A549 (cell line): ENCODE results near the gene NTHL1. TPM values are rescaled to one million over a fixed set of nuclear protein-coding genes. Genes with fewer than 3 reads are reported as not detected.

Source experiments
- ATAC-seq, 2 experiments: fragments of 200-7000 bp in 1 of 2; fragments of >200 bp in 1 of 2; cut with Nextera tagmentation in 1 of 2; cut with Tn5 transposase in 1 of 2; 3 replicates each; pipeline versions ENCODE4 v1.8.0 to v1.9.1; 2018 to 2020; ENCODE audit warnings: mild to moderate bottlenecking in 1 of 2, moderate library complexity in 1 of 2
- CTCF ChIA-PET: fragments of 300-600 bp; sonication (Branson Sonifier 250); formaldehyde crosslinking; extraction: SDS; loops from one replicate; lab custom pipeline; 2021; ENCODE audit warnings: antibody characterized with exemption, inconsistent platforms; lab: Yijun Ruan, JAX
- POLR2A ChIA-PET: fragments of 350-600 bp; formaldehyde crosslinking; extraction: SDS; loops from one replicate; lab custom pipeline; 2021; ENCODE audit warnings: antibody characterized with exemption, inconsistent platforms; lab: Yijun Ruan, JAX
- DNase-seq, 2 experiments: peaks; one replicate each; pipeline versions ENCODE4 v3.0.0 to v3.0.0-alpha.2; 2011 to 2016; ENCODE audit warnings: low read depth in 1 of 2, low spot score in 1 of 2
- FAIRE-seq: peaks from 2 replicates; lab custom pipeline; 2011; peaks lifted over from hg19 to GRCh38; lab: Jason Lieb, UNC
- H3K27ac ChIP-seq, 2 experiments: fragments of >200 bp; sonication (Bioruptor Twin); formaldehyde crosslinking; 3 replicates each; pipeline ENCODE4 v1.5.1; 2016 to 2017
- H3K4me1 ChIP-seq: fragments of >200 bp; sonication (Bioruptor Twin); formaldehyde crosslinking; 3 replicates; pipeline ENCODE4 v1.6.1; 2016
- H3K4me2 ChIP-seq: fragments of >200 bp; sonication (Bioruptor Twin); formaldehyde crosslinking; 3 replicates; pipeline ENCODE4 v1.6.1; 2016
- H3K4me3 ChIP-seq: fragments of >200 bp; sonication (Bioruptor Twin); formaldehyde crosslinking; 3 replicates; pipeline ENCODE4 v1.5.1; 2016
- H3K9me3 ChIP-seq: fragments of >200 bp; sonication (Bioruptor Twin); formaldehyde crosslinking; 3 replicates; pipeline ENCODE4 v1.6.1; 2016
- BCL3 ChIP-seq: fragments of >200 bp; sonication (Bioruptor Twin); formaldehyde crosslinking; IDR thresholded peaks from 3 replicates; pipeline ENCODE4 v1.6.1; 2016
- BHLHE40 ChIP-seq: IDR thresholded peaks from 2 replicates; pipeline ENCODE4 v1.6.1; 2012; ENCODE audit warnings: low read depth, low read length, inconsistent platforms
- CHD2 ChIP-seq: fragments of 150-350 bp; IDR thresholded peaks from 2 replicates; pipeline ENCODE4 v1.6.1; 2014; ENCODE audit warnings: low read length; ENCODE audit not compliant: partially characterized antibody
- EHMT2 ChIP-seq: fragments of 200-600 bp; sonication (generic); IDR thresholded peaks from 2 replicates; pipeline ENCODE4 v1.6.1; 2016; ENCODE audit warnings: antibody characterized with exemption, low read depth, mild to moderate bottlenecking, moderate library complexity
- ELK1 ChIP-seq: fragments of 150-350 bp; IDR thresholded peaks from 2 replicates; pipeline ENCODE4 v1.6.1; 2014; ENCODE audit warnings: low read depth, mild to moderate bottlenecking, low read length
- FOSL2 ChIP-seq, 2 experiments: fragments of 450-650 bp in 1 of 2; fragments of >200 bp in 1 of 2; sonication (Bioruptor Twin) in 1 of 2; formaldehyde crosslinking; IDR thresholded peaks; 2 replicates each; pipeline versions ENCODE4 v1.5.0 to v1.6.1; 2016 to 2020; ENCODE audit warnings: mild to moderate bottlenecking in 1 of 2, moderate library complexity in 1 of 2
- HEYL ChIP-seq: fragments of 250-450 bp; sonication (Bioruptor Pico); IDR thresholded peaks from 2 replicates; pipeline ENCODE4 v1.8.0; 2021; ENCODE audit warnings: mild to moderate bottlenecking, moderate library complexity
- JUN ChIP-seq, 2 experiments: fragments of >200 bp; sonication (Bioruptor Twin); formaldehyde crosslinking; IDR thresholded peaks; 2 replicates in 1 of 2; 3 replicates in 1 of 2; pipeline ENCODE4 v1.6.1; 2016 to 2017
- JUNB ChIP-seq: fragments of >200 bp; sonication (Bioruptor Twin); formaldehyde crosslinking; IDR thresholded peaks from 2 replicates; pipeline ENCODE4 v1.6.1; 2016
- MAZ ChIP-seq: fragments of 150-350 bp; IDR thresholded peaks from 2 replicates; pipeline ENCODE4 v1.6.1; 2014; ENCODE audit warnings: antibody characterized with exemption, low read depth, low read length, borderline replicate concordance
- MYC ChIP-seq: IDR thresholded peaks from 2 replicates; pipeline ENCODE4 v1.6.1; 2012; ENCODE audit warnings: mild to moderate bottlenecking, inconsistent platforms, low read length, improper control_type of control experiment, borderline replicate concordance
- RCOR1 ChIP-seq: fragments of 150-350 bp; IDR thresholded peaks from 2 replicates; pipeline ENCODE4 v1.6.1; 2014; ENCODE audit warnings: antibody characterized with exemption, low read length, low read depth
- REST ChIP-seq: fragments of 200-600 bp; sonication (generic); IDR thresholded peaks from 2 replicates; pipeline ENCODE4 v1.6.1; 2016; ENCODE audit warnings: antibody characterized with exemption, mild to moderate bottlenecking, moderate library complexity
- RNF2 ChIP-seq: fragments of 200-600 bp; sonication (generic); IDR thresholded peaks from 2 replicates; pipeline ENCODE4 v1.6.1; 2016; ENCODE audit warnings: low read depth, mild to moderate bottlenecking, antibody characterized with exemption, moderate library complexity, borderline replicate concordance
- WGBS: methylation state at CpG from one replicate; pipeline ENCODE4 v1.1.6; 2017; ENCODE audit errors: missing lambda C conversion rate; 5-methylcytosine and 5-hydroxymethylcytosine counted together
- polyA plus RNA-seq, 4 experiments: library from polyadenylated mRNA; depleted of rRNA in 3 of 4; stranded (reverse); fragments of >200 nt; fragmentation: RNase III in 1 of 4; extraction: RNeasy Plus Mini Kit Qiagen cat#74134 plus additional on column Dnase treatment in 1 of 4; gene quantifications; 2 replicates in 3 of 4; 3 replicates in 1 of 4; pipeline ENCODE4 v1.2.3, GENCODE V29; 2011 to 2017

Gene NTHL1
- polyA plus RNA-seq, 2 of the 4 experiments (the other 2 are of a cell fraction), result 28.8 to 42.3 TPM

- peak; percentile 84 to 89 for DNase-seq
- H3K4me3 ChIP-seq, result peak overlapping the region; percentile 34
- 3% methylated on average over 10 of the region's 14 CpGs for WGBS
- peak overlapping the region; percentile 92 for H3K4me2 ChIP-seq
- H3K27ac ChIP-seq, result peak overlapping the region; percentile 89 to 97
- TF ChIP-seq REST (peak; percentile 70), JUNB (no peak), FOSL2 (IDR thresholded peaks at IDR 0.05) (no peak), FOSL2 (CRISPR knock-in tag; IDR thresholded peaks at IDR 0.05) (no peak), BCL3 (0 out of 3 replicates have a peak, but pooled peaks have one; percentile 53), BHLHE40 (no peak), HEYL (no peak), CHD2 (peak; percentile 75), EHMT2 (no peak)
- TF ChIP-seq, all 56 proteins: peak for 3
- peak; percentile 68 to 84 for ATAC-seq
- POLR2A ChIA-PET, result interaction anchor here (0.7 to 2.7 kb wide), 4 partner anchors 58 to 133 kb away, joined by 3 to 19 read pairs (median 4); partner anchors contain the start of genes RPS2 and TRAF7
- CTCF ChIA-PET, result interaction anchor here (0.5 to 7.8 kb wide), 37 partner anchors 10 to 925 kb away, joined by 3 to 117 read pairs (median 4); partner anchors contain the start of genes ECI1, NTHL1, PKD1 and TRAF7
- Histone ChIP-seq H3K4me1 (peaks cover 31% of the 10 kb centered on the region), H3K9me3 (no peaks in the 10 kb centered on the region)
- FAIRE-seq, result no peak
Observed at GRCh38 chr16:2022723-2023091, 24.9 kb downstream of the NTHL1 start.

- CTCF ChIA-PET, result interaction anchor here (1.4 to 5.1 kb wide), 5 partner anchors 16 to 121 kb away, joined by 3 to 37 read pairs (median 17); no protein-coding TSS in a partner anchor
- POLR2A ChIA-PET, result interaction anchor here (1.3 kb wide), 1 partner anchor 135 kb away, joined by 3 read pairs; the partner anchor contains the start of gene TRAF7
- no peak overlapping the region for H3K4me3 ChIP-seq
- no peak for TF ChIP-seq RNF2
- TF ChIP-seq MYC, result no peak
- no peak for TF ChIP-seq CHD2
- TF ChIP-seq JUN (IDR thresholded peaks at IDR 0.05), result no peak
- no peak for TF ChIP-seq MAZ
- no peak for TF ChIP-seq RCOR1
- no peak for TF ChIP-seq ELK1
- H3K27ac ChIP-seq, result no peak overlapping the region
- H3K4me2 ChIP-seq, result no peak overlapping the region
- ATAC-seq, result no peak
- FAIRE-seq, result no peak
- peaks cover 37% of the 10 kb centered on the region for H3K4me1 ChIP-seq
- DNase-seq, result no peak
- H3K9me3 ChIP-seq, result no peaks in the 10 kb centered on the region
- 92% methylated on average over 89 of the region's 96 CpGs for WGBS
Observed at GRCh38 chr16:2019921-2020831, 27.5 kb downstream of the NTHL1 start.
